GM18502 (cell line): Measurements from ENCODE around the gene C1orf35.

ENCODE experiments used
- ATAC-seq: cut with Tn5 transposase; IDR thresholded peaks from one replicate; pipeline ENCODE4 v1.9.1; 2021; ENCODE audit warnings: mild to moderate bottlenecking; ENCODE audit not compliant: unreplicated experiment, poor library complexity

C1orf35 gene

DNA sequence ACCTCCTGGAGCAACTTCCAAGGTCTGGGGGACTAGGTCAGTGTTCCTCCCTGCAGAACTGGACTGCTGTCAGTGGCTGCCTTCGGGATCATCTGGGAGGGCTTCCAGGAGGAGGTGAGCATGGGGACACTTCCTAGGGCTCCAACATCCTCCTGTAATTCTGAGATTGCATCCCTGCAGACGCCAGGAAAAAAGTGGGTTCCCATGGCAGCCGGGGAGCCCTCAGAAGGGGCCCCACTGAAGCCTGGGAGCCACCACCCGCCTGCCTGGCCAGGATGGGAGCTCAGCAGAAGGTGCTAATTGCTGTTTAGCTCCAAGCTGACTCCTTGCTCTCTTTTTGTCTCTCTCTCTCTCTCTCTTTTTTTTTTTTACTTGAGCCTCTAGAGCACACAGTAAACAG is 36.7 kb downstream of the C1orf35 start:
- ATAC-seq, result no peak

DNA sequence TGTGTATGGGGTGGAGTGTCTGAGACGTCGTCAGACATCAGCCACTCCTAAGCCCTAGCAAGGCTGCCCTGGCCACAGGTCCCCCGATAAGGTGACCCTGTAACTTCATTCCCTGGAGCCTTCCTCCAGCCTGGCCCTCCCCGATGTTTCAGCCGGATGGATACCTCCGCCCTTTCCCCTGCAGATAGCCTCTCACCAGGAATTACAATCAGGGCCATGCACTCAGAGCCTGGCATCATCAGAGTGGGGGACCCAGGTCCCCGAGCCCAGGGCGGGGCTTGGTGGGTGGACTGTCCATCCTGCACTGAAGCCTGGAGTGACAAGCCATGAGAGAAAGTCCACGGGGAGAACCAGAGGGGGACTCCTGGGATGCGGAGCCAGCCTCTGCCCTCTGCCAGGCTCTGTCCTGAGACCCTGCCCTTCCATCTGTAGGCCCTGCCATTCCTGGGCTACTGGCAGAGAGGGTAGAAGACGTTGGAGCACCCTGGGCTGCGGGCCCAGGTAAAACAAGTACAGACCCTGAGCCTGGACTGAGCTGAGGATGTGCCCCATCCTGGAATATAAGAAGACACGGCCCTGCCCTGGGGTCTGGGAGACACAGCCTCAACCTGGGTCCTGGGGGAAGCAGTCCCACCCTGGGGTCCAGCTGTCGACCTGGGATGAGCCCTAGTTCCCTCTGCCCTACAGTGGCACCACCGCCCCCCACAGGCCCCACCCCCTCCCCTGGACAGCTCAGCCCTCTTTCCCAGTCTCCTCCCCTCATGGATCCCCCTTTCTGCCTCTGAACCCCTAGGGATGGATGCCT is 37.4 kb downstream of the C1orf35 start:
- no peak for ATAC-seq

DNA sequence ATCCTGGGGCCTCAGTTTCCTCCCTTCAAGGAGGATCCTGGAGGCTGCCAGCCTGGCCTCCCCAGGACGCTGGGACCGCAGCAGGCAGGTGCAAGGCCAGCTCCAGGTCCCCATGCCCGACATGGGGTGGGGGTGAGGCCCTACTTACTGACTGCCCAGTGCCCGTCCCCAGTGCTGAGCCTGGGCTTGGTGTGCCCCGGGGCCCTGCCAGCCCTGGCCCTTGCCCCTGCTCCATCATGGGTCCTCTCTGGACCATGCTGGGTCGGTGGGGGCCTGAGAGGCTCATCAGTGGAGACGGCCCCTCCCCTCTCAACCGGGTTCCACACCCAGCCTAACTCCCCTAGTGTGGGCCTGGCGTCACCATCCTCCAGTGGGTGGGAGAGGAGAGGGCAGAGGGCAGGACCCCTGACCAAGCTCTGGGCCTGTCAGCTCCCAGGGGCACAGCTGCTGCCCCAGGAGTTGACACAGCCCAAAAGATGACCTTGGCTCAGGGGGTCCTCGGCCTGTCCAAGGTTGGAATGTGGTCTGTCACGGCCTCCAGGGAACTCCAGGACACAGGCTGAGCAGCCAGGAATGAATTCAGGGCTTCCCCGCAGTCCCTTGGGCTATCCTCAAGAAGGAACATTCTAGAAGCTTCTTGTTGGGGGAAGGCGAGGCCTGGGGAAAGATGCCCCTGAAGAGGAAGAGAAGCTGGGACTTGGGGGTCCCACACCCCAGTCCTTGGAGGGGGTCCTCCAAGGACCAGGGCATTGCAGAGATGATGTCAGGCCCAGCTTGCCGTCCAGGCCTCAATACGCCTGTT is 38.2 kb downstream of the C1orf35 start:
- no peak for ATAC-seq

DNA sequence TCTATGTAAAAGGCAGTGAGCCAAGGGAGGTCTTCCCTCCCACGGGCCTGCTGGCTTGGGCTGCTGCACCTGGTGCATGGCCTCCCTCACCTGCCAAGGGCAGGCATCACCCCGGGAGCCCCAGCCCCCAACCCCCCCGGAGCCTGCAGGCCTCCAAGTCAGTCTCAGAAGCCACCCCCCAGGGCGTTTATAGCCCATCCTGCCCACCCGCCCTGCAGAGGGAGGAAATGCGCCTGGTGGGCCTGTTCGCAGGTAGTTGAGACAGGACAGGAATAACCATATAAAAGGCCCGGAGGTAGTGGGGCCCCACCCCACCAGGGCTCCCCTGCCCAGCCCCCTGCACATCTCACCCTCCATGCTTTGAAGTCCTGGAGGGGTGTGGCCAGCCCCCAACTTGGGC is 38.8 kb downstream of the C1orf35 start:
- ATAC-seq, result no peak

DNA sequence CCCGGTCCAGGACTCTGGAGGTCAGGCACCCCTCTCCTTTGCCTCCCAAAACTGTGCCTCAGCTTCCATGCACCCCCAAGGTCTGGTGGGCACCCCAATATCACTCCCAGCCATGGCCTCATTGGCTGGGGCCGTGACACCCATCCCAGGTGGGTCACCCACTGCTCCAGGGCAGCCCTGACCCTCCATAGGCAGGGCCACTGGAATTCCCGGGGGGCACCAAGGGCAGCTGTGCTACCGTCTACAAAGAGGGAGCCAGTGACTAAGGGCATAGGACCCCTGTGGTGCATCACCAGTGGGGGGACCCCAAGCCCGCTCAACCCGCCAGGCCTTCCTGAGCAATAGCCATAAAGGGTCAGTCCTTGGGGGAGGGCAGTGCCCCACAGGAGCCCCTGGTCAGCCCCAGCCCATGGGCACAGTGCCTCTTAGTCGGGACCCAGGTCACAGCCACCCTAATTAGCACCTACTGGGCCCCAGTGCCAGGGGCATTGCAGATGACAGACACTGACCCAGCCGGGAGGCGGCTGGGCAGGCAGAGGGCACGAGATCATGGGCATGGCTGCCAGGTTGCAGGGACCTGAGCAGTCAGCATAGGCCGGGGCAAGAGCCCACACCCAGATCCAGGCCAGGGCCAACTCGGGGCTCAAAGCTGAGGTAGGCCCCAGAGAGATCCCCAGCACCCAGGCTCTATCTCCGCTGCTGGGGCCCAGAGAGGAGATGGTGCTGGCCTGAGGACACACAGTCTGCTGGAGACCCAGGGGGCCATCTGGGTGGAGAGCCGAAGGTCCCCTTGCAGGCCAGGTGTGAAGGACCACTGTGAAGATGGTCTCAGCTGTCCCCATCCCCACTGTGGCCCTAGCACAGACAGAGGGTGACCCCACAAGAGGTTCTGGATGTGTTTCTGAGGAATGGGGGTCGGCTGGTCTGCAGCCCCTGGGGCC is 39.6 kb downstream of the C1orf35 start:
- no peak for ATAC-seq

DNA sequence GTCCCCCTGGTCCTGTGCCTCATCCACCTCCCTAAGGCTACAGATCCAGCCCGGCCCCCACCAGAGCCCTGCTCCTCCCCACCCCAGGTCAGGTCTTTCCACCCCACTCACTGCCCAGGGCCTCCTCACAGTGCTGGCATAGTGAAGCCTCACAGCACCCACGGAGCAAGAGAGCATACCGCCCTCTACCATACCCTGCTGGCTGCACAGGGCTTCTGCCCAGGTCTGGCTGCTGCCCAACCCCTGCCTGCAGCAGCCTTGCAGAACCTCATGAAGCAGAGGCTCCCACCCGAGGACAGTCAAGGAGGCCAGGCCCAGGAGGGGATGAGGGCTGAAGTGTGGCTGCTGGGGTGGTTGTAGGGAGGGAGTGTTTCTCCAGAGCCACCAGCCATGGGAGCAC is 40.3 kb downstream of the C1orf35 start:
- ATAC-seq, result no peak

DNA sequence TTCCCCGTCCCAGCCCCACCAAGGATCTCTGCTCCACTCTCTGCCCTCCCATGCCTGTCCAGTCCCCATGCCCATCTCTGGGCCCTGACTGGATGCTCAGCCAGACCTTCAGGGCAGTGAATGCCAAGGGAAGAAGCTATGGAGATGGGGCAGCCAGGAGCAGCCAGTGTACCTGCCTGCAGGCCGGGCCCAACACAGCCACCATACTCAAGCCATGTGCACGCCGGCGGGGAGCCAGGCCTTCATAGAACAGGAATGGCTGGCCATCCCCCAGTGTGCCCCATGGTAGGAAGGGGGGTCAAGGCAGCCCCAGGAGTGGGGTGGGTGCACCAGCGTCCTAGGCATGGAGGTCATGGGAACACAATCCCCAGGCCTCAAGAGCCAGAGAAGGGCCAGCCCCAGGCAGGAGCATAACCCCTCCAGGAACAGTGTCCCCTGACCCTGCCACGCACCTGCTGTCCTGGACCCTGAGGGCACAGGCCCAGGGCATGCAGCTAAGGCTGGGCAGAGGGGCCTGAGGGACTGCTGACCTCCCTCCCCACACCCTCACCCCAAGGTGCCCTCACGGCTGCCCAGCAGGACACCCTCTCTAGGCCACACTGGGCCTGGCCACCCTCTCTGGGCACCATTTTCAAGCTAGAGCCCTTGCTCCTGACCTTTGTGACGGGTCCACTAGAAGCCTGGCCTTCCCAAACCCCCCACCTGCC is 40.9 kb downstream of the C1orf35 start:
- no peak for ATAC-seq

DNA sequence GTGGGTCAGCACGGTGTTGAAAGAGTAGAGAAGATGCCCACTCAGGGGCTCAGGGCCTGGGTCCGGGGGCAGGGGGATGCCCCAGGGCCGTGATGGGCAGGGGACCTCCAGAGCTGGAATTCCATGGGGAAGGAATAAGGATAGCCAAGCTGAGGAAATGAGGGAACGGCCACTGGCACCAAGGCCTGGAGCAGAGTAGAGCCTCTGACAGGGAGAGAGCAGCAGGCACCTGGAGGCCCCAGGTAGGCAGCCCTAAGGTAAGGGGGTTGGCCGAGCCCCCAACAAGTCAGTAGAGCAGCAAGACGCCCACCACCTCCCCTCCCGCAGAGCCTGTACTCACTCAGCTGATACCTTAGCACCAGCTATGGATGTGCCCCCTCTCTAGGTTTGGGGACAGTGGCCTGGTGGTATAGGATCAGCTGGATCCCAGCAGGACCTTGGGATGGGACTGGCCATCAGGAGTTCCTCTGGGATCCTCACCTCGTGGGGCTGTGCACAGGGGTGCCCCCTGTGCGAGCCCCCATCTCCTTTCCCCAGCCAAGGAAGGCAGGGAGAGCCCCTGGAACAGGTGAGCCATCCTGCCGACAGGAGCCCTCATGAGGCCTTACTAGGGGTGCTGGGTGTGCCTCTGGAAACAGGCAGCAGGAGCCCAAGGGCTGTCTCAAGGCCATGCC is 41.6 kb downstream of the C1orf35 start:
- ATAC-seq, result no peak

DNA sequence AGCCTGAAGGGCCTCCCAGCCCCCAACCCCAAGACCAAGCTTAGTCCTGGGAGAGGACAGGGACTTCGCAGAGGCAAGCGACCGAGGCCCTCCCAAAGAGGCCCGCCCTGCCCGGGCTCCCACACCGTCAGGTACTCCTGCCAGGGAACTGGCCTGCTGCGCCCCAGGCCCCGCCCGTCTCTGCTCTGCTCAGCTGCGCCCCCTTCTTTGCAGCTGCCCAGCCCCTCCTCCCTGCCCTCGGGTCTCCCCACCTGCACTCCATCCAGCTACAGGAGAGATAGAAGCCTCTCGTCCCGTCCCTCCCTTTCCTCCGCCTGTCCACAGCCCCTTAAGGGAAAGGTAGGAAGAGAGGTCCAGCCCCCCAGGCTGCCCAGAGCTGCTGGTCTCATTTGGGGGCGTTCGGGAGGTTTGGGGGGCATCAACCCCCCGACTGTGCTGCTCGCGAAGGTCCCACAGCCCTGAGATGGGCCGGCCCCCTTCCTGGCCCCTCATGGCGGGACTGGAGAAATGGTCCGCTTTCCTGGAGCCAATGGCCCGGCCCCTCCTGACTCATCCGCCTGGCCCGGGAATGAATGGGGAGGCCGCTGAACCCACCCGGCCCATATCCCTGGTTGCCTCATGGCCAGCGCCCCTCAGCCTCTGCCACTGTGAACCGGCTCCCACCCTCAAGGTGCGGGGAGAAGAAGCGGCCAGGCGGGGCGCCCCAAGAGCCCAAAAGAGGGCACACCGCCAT is 42.5 kb downstream of the C1orf35 start:
- ATAC-seq, result no peak

DNA sequence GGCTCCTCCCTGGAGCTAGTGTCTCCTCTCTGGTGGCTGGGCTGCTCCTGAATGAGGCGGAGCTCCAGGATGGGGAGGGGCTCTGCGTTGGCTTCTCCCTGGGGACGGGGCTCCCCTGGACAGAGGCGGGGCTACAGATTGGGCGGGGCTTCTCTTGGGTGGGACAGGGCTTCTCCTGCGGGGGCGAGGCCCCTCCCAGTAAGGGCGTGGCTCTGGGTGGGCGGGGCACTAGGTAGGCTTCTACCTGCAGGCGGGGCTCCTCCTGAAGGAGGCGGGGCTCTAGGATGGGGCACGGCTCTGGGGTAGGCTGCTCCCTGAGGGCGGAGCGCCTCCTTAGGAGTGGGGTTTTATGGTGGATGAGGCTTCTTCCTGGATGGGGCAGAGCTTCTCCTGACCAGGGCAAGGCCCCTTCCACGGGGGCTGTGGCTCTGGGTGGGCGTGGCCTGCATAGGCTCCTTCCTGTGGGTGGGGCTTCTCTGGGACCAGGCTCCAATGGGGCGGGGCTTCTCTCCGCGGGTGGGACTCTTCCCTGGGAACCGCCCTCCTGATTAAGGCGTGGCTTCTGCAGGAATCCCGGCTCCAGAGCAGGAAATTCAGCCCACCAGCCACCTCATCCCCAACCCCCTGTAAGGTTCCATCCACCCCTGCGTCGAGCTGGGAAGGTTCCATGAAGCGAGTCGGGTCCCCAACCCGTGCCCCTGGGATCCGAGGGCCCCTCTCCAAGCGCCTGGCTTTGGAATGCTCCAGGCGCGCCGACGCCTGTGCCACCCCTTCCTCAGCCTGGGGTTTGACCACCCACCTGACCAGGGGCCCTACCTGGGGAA is 43.3 kb downstream of the C1orf35 start:
- ATAC-seq, result peak; percentile 62

DNA sequence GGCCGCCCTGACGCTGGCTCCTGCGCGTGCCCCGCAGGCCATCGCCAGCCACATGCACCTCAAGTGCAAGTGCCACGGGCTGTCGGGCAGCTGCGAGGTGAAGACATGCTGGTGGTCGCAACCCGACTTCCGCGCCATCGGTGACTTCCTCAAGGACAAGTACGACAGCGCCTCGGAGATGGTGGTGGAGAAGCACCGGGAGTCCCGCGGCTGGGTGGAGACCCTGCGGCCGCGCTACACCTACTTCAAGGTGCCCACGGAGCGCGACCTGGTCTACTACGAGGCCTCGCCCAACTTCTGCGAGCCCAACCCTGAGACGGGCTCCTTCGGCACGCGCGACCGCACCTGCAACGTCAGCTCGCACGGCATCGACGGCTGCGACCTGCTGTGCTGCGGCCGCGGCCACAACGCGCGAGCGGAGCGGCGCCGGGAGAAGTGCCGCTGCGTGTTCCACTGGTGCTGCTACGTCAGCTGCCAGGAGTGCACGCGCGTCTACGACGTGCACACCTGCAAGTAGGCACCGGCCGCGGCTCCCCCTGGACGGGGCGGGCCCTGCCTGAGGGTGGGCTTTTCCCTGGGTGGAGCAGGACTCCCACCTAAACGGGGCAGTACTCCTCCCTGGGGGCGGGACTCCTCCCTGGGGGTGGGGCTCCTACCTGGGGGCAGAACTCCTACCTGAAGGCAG is 44.0 kb downstream of the C1orf35 start:
- peak; percentile 29 for ATAC-seq

DNA sequence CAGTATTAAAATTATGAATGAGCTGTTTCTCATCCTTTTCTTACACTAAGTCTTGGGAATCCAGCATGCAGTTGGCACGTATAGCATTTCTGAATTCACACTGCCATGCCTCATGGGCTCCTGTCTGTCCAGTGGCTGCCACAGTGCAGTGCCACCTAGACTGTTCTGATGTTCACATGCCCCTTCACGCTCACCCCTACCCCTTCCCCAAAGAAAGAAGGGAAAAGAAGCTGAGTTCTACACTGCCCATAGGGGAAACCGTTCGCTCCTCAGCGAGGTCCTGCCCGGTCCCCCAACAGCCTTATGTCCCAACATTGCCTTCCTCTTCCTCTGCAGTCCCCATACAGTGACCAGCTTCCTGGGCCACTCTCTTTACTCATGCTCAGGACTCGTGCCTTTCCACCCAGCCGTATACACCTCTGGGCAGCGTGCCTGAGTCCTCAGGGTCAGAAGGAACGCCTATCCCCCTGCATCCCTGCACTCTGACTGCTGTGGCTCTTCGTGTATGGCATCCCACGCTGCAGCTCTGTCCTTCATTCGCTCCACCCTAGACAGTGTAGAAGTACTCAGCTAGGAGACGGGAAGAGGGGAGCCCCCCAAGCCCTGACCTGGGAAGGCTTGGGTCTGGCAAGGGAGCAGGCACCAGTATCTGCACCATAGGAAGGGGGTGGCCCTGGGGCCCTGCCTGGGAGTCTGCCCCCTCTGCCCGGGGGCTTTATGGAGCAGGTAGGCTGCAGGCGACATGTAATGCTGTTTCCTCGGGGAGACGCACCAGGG is 44.8 kb downstream of the C1orf35 start:
- no peak for ATAC-seq
